SK-MEL-5 (cell line): ENCODE measurements around the gene AP1AR. TPM values are rescaled to one million over a fixed set of nuclear protein-coding genes. Genes with fewer than 3 reads are reported as not detected.

Experiments used
- DNase-seq: peaks from one replicate; pipeline ENCODE4 v3.0.0-alpha.2; 2016; ENCODE audit warnings: low read depth, low spot score
- in situ Hi-C: cut with HindIII; loops from 2 replicates; pipeline ENCODE4 v1.10.0; 2016; ENCODE audit warnings: low sequenced_read_pairs, high pct_unique_total_duplicates, low pct_unique_long_range_greater_than_20kb
- total RNA-seq: library from RNA; depleted of rRNA; stranded (reverse); fragments of >200 nt; shearing (Covaris generic); gene quantifications from 2 replicates; pipeline ENCODE4 v1.2.3, GENCODE V29; 2014

Gene AP1AR
- total RNA-seq, 1 experiment from 2014 or later, result 34.1 TPM

- in situ Hi-C loops, result no loop called here
- peak; percentile 59 for DNase-seq
Measured at GRCh38 chr4:112214390-112215264, 17.0 kb upstream of the AP1AR start.

- in situ Hi-C loops, result no loop called here
- no peak for DNase-seq
Measured at GRCh38 chr4:112219826-112220366, 11.7 kb upstream of the AP1AR start.

GRCh38 chr4:112222219-112222955 lies 9.2 kb upstream of the AP1AR start:
- in situ Hi-C loops, result no loop called here

GRCh38 chr4:112225157-112225556 lies 6.4 kb upstream of the AP1AR start:
- no peak for DNase-seq
- in situ Hi-C loops, result no loop called here

More at GRCh38 chr4:112222219-112222955, 9.2 kb upstream of the AP1AR start:
- DNase-seq, result no peak

GRCh38 chr4:112230879-112231778 lies 458 bp upstream of the AP1AR start:
- in situ Hi-C loops, result no loop called here
- peak; percentile 95 for DNase-seq

GRCh38 chr4:112234952-112235609 lies 3.5 kb downstream of the AP1AR start:
- peak; percentile 73 for DNase-seq
- in situ Hi-C loops, result no loop called here

- in situ Hi-C loops, result no loop called here
- DNase-seq, result no peak
Measured at GRCh38 chr4:112236040-112236439, 4.5 kb downstream of the AP1AR start.

- in situ Hi-C loops, result no loop called here
- DNase-seq, result no peak
Measured at GRCh38 chr4:112238833-112239232, 7.2 kb downstream of the AP1AR start.

GRCh38 chr4:112245383-112245782 lies 13.8 kb downstream of the AP1AR start:
- in situ Hi-C loops, result no loop called here
- no peak for DNase-seq

- no peak for DNase-seq
- in situ Hi-C loops, result no loop called here
Measured at GRCh38 chr4:112247021-112247420, 15.4 kb downstream of the AP1AR start.

GRCh38 chr4:112251019-112251643 lies 19.5 kb downstream of the AP1AR start:
- in situ Hi-C loops, result no loop called here
- no peak for DNase-seq

- in situ Hi-C loops, result no loop called here
- DNase-seq, result no peak
Measured at GRCh38 chr4:112252234-112252633, 20.6 kb downstream of the AP1AR start.

GRCh38 chr4:112253382-112254000 lies 21.9 kb downstream of the AP1AR start:
- DNase-seq, result no peak
- in situ Hi-C loops, result no loop called here

GRCh38 chr4:112257098-112257497 lies 25.5 kb downstream of the AP1AR start:
- no peak for DNase-seq
- in situ Hi-C loops, result no loop called here

GRCh38 chr4:112266823-112267222 lies 35.2 kb downstream of the AP1AR start:
- in situ Hi-C loops, result no loop called here
- DNase-seq, result peak; percentile 44

- DNase-seq, result no peak
- in situ Hi-C loops, result no loop called here
Measured at GRCh38 chr4:112270051-112270450, 38.5 kb downstream of the AP1AR start.
